Measurements from ENCODE around the gene NCAPD2. TPM values are rescaled to one million over a fixed set of nuclear protein-coding genes. Genes with fewer than 3 reads are reported as not detected.

NCAPD2 gene
- total and polyA plus RNA-seq, 2 of the 4 experiments (the other 2 are of a cell fraction) = 35.6 to 57.9 TPM

DNA sequence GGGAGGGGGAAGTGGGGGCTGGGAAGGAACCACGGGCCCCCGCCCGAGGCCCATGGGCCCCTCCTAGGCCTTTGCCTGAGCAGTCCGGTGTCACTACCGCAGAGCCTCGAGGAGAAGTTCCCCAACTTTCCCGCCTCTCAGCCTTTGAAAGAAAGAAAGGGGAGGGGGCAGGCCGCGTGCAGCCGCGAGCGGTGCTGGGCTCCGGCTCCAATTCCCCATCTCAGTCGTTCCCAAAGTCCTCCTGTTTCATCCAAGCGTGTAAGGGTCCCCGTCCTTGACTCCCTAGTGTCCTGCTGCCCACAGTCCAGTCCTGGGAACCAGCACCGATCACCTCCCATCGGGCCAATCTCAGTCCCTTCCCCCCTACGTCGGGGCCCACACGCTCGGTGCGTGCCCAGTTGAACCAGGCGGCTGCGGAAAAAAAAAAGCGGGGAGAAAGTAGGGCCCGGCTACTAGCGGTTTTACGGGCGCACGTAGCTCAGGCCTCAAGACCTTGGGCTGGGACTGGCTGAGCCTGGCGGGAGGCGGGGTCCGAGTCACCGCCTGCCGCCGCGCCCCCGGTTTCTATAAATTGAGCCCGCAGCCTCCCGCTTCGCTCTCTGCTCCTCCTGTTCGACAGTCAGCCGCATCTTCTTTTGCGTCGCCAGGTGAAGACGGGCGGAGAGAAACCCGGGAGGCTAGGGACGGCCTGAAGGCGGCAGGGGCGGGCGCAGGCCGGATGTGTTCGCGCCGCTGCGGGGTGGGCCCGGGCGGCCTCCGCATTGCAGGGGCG, 40.2 kb downstream of the NCAPD2 start, which contains the start of gene GAPDH:
Gene GAPDH, plus strand, starts transcription at position 595 of the 772 bp plus-strand sequence. CDS start 316 bp downstream, outside the sequence.
- Histone ChIP-seq H3K4me2 (ENCODE audit: low read depth, low read length) (peak within 1 kb of the TSS; percentile 95), H4K20me1 (ENCODE audit: insufficient read depth, low read length) (peaks cover 48% of the 10 kb centered on the region), H4K5ac (ENCODE audit: low read depth, low read length) (peak within 1 kb of the TSS; percentile 93), H3K56ac (ENCODE audit: extremely low read depth, insufficient read depth, low read length) (peak within 1 kb of the TSS; percentile 92), H3K9me3 (ENCODE audit: control insufficient read depth, insufficient read depth, low read length) (no peaks in the 10 kb centered on the region), H3K79me1 (ENCODE audit: low read depth in 1 of 2, low read length in 2 of 2) (peaks cover 2 to 64% of the 10 kb centered on the region in 2 experiments; a peak in 3 of 4 replicates), H2AK5ac (ENCODE audit: low read depth, low read length) (peak within 1 kb of the TSS; percentile 95), H3K14ac (replicated peaks; ENCODE audit: low read depth, low read length) (peak within 1 kb of the TSS; percentile 99), H3K27me3 (ENCODE audit: control insufficient read depth, insufficient read depth, low read length) (no peaks in the 10 kb centered on the region), H2BK15ac (ENCODE audit: low read depth, low read length) (peak within 1 kb of the TSS; percentile 96; the same call in 2 of the 3 replicates), H3K18ac (ENCODE audit: low read depth, low read length) (peak within 1 kb of the TSS; percentile 95), H3K36me3 (ENCODE audit: control insufficient read depth, insufficient read depth, low read length) (peaks cover 54% of the 10 kb centered on the region), H3K23ac (ENCODE audit: low read depth, low read length) (peak within 1 kb of the TSS; percentile 96), H3K4me3 (ENCODE audit: insufficient read depth, low read depth, low read length) (peak within 1 kb of the TSS; percentile 66), H2BK5ac (ENCODE audit: low read depth, low read length, poor library complexity, severe bottlenecking) (peak within 1 kb of the TSS; percentile 99), H3K9ac (ENCODE audit: low read depth, low read length) (peak within 1 kb of the TSS; percentile 92), H2AK9ac (replicated peaks; ENCODE audit: low read depth, low read length, poor library complexity) (peak within 1 kb of the TSS; percentile 100), H3K27ac (ENCODE audit: insufficient read depth, low read length) (peak within 1 kb of the TSS; percentile 94), H3K4ac (ENCODE audit: low read depth, low read length) (peak within 1 kb of the TSS; percentile 97), H2BK120ac (ENCODE audit: low read depth, low read length) (peak within 1 kb of the TSS; percentile 96), H3K4me1 (ENCODE audit: control insufficient read depth, insufficient read depth, low read length) (peaks cover 12% of the 10 kb centered on the region), H2BK20ac (ENCODE audit: low read depth, low read length) (peak within 1 kb of the TSS; percentile 86), H4K8ac (ENCODE audit: low read depth in 2 of 2, low read length in 2 of 2) (peak within 1 kb of the TSS; percentile 80 to 98), H3K9me1 (ENCODE audit: insufficient read depth, low read length) (no peaks in the 10 kb centered on the region), H4K91ac (ENCODE audit: insufficient read depth, low read depth, low read length) (peak within 1 kb of the TSS; percentile 99), H2AFZ (replicated peaks; ENCODE audit: low read length, poor library complexity) (peak within 1 kb of the TSS; percentile 95)
- POLR2A ChIA-PET (ENCODE audit: unreplicated experiment) = interaction anchor here (0.5 to 2.9 kb wide), 40 partner anchors 13 to 543 kb away, joined by 3 to 48 read pairs (median 6); partner anchors contain the start of genes COPS7A, MRPL51, NOP2 and VAMP1
- CTCF ChIA-PET = interaction anchor here (0.6 kb wide), 1 partner anchor 68 kb away, joined by 5 read pairs; no protein-coding TSS in a partner anchor
- DNase-seq = peak; percentile 97
- no TSS peak for BruUV-seq (replicated peaks)
- ATAC-seq (ENCODE audit: low read depth) = peak; percentile 51
- 2% methylated on average over 38 of the region's 62 CpGs; no CpG with 5 or more reads in 1 of the 2 experiments for WGBS, 2 experiments (ENCODE audit: extremely low coverage in 2 of 2, insufficient read length in 1 of 2)
- intact Hi-C loops (cut with micrococcal nuclease) = loop anchor here (1.0 to 2.0 kb wide), 3 partner anchors 39 to 197 kb away; partner anchors contain the start of gene NCAPD2
- dilution Hi-C loops (cut with HindIII; ENCODE audit: low sequenced_read_pairs, unreplicated experiment) = no loop called here
- in situ Hi-C loops (cut with MboI; ENCODE audit: low sequenced_read_pairs) = no loop called here
- TF ChIP-seq, protein P1, sequence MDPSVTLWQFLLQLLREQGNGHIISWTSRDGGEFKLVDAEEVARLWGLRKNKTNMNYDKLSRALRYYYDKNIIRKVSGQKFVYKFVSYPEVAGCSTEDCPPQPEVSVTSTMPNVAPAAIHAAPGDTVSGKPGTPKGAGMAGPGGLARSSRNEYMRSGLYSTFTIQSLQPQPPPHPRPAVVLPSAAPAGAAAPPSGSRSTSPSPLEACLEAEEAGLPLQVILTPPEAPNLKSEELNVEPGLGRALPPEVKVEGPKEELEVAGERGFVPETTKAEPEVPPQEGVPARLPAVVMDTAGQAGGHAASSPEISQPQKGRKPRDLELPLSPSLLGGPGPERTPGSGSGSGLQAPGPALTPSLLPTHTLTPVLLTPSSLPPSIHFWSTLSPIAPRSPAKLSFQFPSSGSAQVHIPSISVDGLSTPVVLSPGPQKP (IDR thresholded peaks at IDR 0.05; ENCODE audit: borderline replicate concordance, low read depth, low read length) = no peak
- no peak for TF ChIP-seq NFE2L2 (IDR thresholded peaks at IDR 0.05; ENCODE audit: low read depth, low read length)
- TF ChIP-seq FOS (IDR thresholded peaks at IDR 0.05; ENCODE audit: low read depth, low read length) = no peak
- TF ChIP-seq, protein P2, sequence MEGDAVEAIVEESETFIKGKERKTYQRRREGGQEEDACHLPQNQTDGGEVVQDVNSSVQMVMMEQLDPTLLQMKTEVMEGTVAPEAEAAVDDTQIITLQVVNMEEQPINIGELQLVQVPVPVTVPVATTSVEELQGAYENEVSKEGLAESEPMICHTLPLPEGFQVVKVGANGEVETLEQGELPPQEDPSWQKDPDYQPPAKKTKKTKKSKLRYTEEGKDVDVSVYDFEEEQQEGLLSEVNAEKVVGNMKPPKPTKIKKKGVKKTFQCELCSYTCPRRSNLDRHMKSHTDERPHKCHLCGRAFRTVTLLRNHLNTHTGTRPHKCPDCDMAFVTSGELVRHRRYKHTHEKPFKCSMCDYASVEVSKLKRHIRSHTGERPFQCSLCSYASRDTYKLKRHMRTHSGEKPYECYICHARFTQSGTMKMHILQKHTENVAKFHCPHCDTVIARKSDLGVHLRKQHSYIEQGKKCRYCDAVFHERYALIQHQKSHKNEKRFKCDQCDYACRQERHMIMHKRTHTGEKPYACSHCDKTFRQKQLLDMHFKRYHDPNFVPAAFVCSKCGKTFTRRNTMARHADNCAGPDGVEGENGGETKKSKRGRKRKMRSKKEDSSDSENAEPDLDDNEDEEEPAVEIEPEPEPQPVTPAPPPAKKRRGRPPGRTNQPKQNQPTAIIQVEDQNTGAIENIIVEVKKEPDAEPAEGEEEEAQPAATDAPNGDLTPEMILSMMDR (conservative IDR thresholded peaks at IDR 0.05; ENCODE audit: low read depth, low read length) = 0 out of 2 replicates have a peak, but pooled peaks have one; percentile 3
- TF ChIP-seq RCOR1 (IDR thresholded peaks at IDR 0.05; ENCODE audit: insufficient replicate concordance, low read length) = no peak
- TF ChIP-seq, protein P3, sequence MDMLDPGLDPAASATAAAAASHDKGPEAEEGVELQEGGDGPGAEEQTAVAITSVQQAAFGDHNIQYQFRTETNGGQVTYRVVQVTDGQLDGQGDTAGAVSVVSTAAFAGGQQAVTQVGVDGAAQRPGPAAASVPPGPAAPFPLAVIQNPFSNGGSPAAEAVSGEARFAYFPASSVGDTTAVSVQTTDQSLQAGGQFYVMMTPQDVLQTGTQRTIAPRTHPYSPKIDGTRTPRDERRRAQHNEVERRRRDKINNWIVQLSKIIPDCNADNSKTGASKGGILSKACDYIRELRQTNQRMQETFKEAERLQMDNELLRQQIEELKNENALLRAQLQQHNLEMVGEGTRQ (IDR thresholded peaks at IDR 0.05; ENCODE audit: low read depth, low read length) = no peak
- TF ChIP-seq MAZ (IDR thresholded peaks at IDR 0.05; ENCODE audit: borderline replicate concordance, low read depth, low read length) = peak; percentile 64; the same call in 1 of the 2 replicates
- no peak for TF ChIP-seq RAD21 (IDR thresholded peaks at IDR 0.05; ENCODE audit: low read length)
- TF ChIP-seq POLR2A (IDR thresholded peaks at IDR 0.05; ENCODE audit: low read depth, low read length) = peak; percentile 100
- TF ChIP-seq SMC3 (IDR thresholded peaks at IDR 0.05; ENCODE audit: low read depth, low read length) = no peak
- TF ChIP-seq CHD1 (IDR thresholded peaks at IDR 0.05; ENCODE audit: low read depth, low read length) = no peak
- TF ChIP-seq RFX5 (IDR thresholded peaks at IDR 0.05; ENCODE audit: low read depth, low read length) = no peak
- TF ChIP-seq CEBPB (IDR thresholded peaks at IDR 0.05; ENCODE audit: low read depth, low read length) = no peak
